GM12875 (cell line): Measurements from ENCODE around the gene RGL1.

ENCODE experiments used
- H3K4me3 ChIP-seq: one replicate; pipeline ENCODE4 v1.5.1; 2011; ENCODE audit warnings: low read depth, low read length, control low read depth
- TF ChIP-seq, protein P1 (sequence below): IDR thresholded peaks from 2 replicates; pipeline ENCODE4 v1.5.1; 2011; ENCODE audit warnings: low read depth, mild to moderate bottlenecking, control low read depth, inconsistent platforms, low read length, moderate library complexity, borderline replicate concordance; ENCODE audit not compliant: insufficient read depth

Gene RGL1

GRCh38 chr1:183832459-183832858 is 27.5 kb downstream of the RGL1 start:
- TF ChIP-seq, protein P1, sequence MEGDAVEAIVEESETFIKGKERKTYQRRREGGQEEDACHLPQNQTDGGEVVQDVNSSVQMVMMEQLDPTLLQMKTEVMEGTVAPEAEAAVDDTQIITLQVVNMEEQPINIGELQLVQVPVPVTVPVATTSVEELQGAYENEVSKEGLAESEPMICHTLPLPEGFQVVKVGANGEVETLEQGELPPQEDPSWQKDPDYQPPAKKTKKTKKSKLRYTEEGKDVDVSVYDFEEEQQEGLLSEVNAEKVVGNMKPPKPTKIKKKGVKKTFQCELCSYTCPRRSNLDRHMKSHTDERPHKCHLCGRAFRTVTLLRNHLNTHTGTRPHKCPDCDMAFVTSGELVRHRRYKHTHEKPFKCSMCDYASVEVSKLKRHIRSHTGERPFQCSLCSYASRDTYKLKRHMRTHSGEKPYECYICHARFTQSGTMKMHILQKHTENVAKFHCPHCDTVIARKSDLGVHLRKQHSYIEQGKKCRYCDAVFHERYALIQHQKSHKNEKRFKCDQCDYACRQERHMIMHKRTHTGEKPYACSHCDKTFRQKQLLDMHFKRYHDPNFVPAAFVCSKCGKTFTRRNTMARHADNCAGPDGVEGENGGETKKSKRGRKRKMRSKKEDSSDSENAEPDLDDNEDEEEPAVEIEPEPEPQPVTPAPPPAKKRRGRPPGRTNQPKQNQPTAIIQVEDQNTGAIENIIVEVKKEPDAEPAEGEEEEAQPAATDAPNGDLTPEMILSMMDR, result no peak
- H3K4me3 ChIP-seq, result no peak overlapping the region

DNA sequence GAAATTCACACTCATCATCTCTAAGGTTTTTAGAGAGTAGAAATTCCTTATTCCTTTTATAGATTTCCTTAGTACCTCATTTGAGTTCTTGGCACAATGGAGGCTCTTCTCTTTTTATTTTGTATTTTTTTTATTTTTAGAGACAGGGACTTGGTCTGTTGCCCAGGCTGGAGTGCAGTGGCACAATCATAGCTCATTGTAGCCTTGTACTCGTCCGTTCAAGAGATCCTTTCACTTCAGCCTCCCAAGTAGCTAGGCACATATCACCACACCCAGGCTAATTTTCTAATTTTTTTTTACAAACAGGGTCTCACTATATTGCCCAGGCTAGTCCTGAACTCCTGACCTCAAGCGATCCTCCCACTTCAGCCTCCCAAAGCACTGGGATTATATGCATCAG is 29.6 kb downstream of the RGL1 start:
- no peak overlapping the region for H3K4me3 ChIP-seq
- TF ChIP-seq, protein P1, result no peak

GRCh38 chr1:183836598-183836997 is 31.7 kb downstream of the RGL1 start:
- H3K4me3 ChIP-seq, result no peak overlapping the region
- TF ChIP-seq, protein P1, result no peak

GRCh38 chr1:183837062-183837461 is 32.1 kb downstream of the RGL1 start:
- TF ChIP-seq, protein P1, result no peak

GRCh38 chr1:183838221-183838620 is 33.3 kb downstream of the RGL1 start:
- no peak overlapping the region for H3K4me3 ChIP-seq
- TF ChIP-seq, protein P1, result no peak

More at GRCh38 chr1:183837062-183837461, 32.1 kb downstream of the RGL1 start:
- H3K4me3 ChIP-seq, result no peak overlapping the region

DNA sequence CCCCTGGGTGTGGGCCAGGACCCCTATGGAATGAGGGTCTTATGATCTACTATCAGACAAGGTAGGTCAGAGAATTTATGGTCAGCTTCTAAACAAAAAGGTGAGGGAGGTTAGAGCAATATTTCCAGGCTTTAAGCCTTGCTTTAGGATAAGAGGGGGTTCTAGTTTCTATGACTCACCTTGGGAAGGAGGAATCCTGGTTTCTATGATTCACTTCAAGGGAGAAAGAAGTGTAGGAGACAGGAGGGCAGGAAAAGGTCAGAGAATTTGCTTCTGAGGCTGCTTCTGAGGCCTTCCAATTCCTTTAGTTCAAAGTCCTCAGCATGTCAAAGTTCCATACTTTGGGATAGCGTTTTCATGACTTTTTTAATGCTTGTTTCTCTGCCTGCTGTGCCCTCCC is 35.2 kb downstream of the RGL1 start:
- TF ChIP-seq, protein P1, result no peak
- H3K4me3 ChIP-seq, result no peak overlapping the region

DNA sequence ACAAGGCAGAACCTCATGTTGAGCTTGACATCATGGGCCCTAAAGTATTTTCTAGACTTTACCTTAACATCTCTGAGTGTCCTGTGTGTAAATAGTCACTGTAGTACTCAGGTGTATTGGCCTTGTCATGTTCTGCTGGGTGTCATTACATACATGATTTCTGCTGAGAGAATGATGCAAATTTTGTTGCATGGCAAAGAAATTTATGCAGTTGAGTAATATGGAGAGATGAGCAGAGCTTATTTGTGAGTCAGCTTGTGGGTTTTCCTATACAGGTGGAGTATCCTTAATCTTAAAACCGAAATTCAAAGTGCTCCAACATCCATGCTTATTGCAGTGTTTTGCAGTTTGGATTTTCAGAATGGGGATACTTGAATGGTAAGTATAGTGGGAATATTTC is 36.6 kb downstream of the RGL1 start:
- TF ChIP-seq, protein P1, result no peak
- H3K4me3 ChIP-seq, result no peak overlapping the region
